ENCODE measurements around the gene ZNF878. TPM values are rescaled to one million over a fixed set of nuclear protein-coding genes. Genes with fewer than 3 reads are reported as not detected.

Gene ZNF878
- total RNA-seq, 2 donors from 2014 or later = 1.6 to 3.7 TPM

DNA sequence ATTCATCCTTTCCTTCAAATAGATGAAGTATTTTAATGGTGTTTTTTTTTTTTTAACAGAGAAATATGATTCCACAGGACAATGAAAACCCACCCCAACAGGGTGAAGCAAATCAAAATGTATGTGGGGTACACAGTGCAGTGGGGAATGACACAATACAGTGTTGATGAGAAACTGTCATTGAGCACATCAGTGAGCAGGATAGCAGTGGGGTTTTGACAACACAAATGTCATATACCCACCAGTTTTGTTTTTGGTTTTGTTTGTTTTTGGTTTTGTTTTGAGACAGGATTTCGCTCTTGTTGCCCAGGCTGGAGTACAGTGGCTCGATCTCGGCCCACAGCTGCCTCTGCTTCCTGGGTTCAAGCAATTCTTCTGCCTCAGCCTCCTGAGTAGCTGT is 41.0 kb upstream of the ZNF878 start:
- TF ChIP-seq, protein P1, sequence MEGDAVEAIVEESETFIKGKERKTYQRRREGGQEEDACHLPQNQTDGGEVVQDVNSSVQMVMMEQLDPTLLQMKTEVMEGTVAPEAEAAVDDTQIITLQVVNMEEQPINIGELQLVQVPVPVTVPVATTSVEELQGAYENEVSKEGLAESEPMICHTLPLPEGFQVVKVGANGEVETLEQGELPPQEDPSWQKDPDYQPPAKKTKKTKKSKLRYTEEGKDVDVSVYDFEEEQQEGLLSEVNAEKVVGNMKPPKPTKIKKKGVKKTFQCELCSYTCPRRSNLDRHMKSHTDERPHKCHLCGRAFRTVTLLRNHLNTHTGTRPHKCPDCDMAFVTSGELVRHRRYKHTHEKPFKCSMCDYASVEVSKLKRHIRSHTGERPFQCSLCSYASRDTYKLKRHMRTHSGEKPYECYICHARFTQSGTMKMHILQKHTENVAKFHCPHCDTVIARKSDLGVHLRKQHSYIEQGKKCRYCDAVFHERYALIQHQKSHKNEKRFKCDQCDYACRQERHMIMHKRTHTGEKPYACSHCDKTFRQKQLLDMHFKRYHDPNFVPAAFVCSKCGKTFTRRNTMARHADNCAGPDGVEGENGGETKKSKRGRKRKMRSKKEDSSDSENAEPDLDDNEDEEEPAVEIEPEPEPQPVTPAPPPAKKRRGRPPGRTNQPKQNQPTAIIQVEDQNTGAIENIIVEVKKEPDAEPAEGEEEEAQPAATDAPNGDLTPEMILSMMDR (conservative IDR thresholded peaks at IDR 0.05) = no peak
- WGBS, 2 experiments (ENCODE audit: insufficient coverage in 1 of 2, insufficient read length in 1 of 2) = 100% methylated on average over 3 of the region's 3 CpGs
- Mint-ChIP-seq H3K4me1 (peaks cover 2% of the 10 kb centered on the region), H3K9me3 (peaks cover 60% of the 10 kb centered on the region), H3K4me3 (peak overlapping the region; percentile 79), H3K27me3 (ENCODE audit: insufficient read depth) (no peaks in the 10 kb centered on the region), H3K36me3 (ENCODE audit: low read depth) (peaks cover 41% of the 10 kb centered on the region), H3K27ac (no peak overlapping the region)
- Histone ChIP-seq H3K36me3 (ENCODE audit: control insufficient read depth, insufficient read depth, low read length) (peaks cover 39% of the 10 kb centered on the region), H3K27me3 (ENCODE audit: control insufficient read depth, insufficient read depth, low read length, poor library complexity, severe bottlenecking) (no peaks in the 10 kb centered on the region), H3K9ac (ENCODE audit: extremely low read depth, low read length, poor library complexity, severe bottlenecking) (no peak overlapping the region), H3K4me1 (ENCODE audit: control insufficient read depth, insufficient read depth, low read length) (no peaks in the 10 kb centered on the region), H3K27ac (ENCODE audit: low read depth, low read length) (no peak overlapping the region), H3K9me3 (ENCODE audit: control insufficient read depth, low read length) (peaks cover 57% of the 10 kb centered on the region), H3K4me3 (ENCODE audit: low read length) (peak overlapping the region; percentile 85)
- DNase-seq = no peak

DNA sequence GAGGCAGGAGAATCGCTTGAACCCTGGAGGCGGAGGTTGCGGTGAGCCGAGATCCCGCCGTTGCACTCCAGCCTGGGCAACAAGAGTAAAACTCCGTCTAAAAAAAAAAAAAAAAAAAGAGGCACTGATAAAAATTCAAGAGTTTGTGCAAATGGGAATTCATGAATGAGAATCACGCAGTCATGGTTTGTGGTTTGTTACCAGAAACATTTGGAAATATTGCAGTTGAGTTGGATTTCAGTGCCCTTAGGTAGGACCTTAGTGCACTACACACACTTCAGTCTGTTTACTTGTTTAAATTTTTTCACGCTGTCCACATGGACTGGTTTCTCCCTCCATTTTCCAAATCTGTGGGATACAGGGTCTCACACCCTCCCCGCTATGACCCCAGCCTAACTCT is 40.2 kb upstream of the ZNF878 start:
- TF ChIP-seq, protein P1 (conservative IDR thresholded peaks at IDR 0.05) = no peak
- peak overlapping the region; percentile 93 for H3K27ac Mint-ChIP-seq
- Histone ChIP-seq H3K27ac (ENCODE audit: low read depth, low read length) (no peak overlapping the region), H3K4me3 (ENCODE audit: low read length) (peak overlapping the region; percentile 85), H3K4me1 (ENCODE audit: control insufficient read depth, insufficient read depth, low read length) (no peaks in the 10 kb centered on the region), H3K36me3 (ENCODE audit: control insufficient read depth, insufficient read depth, low read length) (peaks cover 32% of the 10 kb centered on the region), H3K9me3 (ENCODE audit: control insufficient read depth, low read length) (peaks cover 49% of the 10 kb centered on the region), H3K27me3 (ENCODE audit: control insufficient read depth, insufficient read depth, low read length, poor library complexity, severe bottlenecking) (no peaks in the 10 kb centered on the region), H3K9ac (ENCODE audit: extremely low read depth, low read length, poor library complexity, severe bottlenecking) (peak overlapping the region; percentile 86)
- H3K36me3 Mint-ChIP-seq (ENCODE audit: low read depth) = peaks cover 32% of the 10 kb centered on the region
- H3K4me1 Mint-ChIP-seq = peaks cover 2% of the 10 kb centered on the region
- H3K9me3 Mint-ChIP-seq = peaks cover 56% of the 10 kb centered on the region
- WGBS, 2 experiments (ENCODE audit: insufficient coverage in 1 of 2, insufficient read length in 1 of 2) = 36 to 49% methylated on average over 9 to 10 of the region's 10 CpGs
- DNase-seq = no peak
- H3K27me3 Mint-ChIP-seq (ENCODE audit: insufficient read depth) = no peaks in the 10 kb centered on the region
- H3K4me3 Mint-ChIP-seq = peak overlapping the region; percentile 79

DNA sequence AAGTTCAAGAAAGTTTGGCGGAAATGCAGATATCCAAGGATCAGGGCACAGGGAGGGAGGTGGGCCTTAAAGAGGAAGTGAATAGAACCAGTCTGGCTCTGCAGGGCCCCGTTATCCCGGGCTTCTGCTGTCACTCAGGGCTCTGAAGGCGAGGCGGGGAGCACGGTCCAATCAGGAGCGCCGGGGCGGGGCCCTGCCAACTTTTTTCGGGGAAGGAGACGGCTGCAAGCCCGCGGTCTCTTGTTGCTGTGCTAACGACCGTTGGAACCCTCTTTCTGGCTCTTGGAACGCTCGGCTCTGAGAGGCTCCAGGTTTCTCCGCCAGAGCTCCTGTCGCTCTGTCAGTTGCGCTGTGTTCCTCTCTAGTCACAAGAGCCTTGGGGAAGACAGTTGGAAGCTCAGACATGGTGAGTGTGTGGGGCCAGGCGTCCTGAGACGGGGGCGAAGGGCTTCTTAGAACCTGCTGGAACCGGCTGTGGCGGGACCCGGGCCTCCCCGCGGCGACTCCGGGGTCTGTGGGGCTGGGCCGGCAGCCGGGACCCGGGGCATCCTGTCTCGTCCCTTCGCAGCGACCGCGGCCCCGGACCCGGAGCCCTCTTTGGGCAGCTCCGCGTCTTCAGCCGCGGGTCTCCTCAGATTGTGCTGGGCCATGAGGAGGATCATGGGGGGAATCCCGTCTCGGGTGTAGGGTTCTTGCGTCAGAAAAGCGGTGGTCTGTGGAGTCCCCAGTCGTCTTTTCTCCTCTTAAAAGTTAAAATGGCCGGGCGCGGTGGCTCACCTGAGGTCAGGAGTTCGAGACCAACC is 39.5 kb upstream of the ZNF878 start:
- H3K4me1 Mint-ChIP-seq = peaks cover 2% of the 10 kb centered on the region
- H3K36me3 Mint-ChIP-seq (ENCODE audit: low read depth) = peaks cover 28% of the 10 kb centered on the region
- Histone ChIP-seq H3K27ac (ENCODE audit: low read depth, low read length) (peak overlapping the region; percentile 87), H3K4me1 (ENCODE audit: control insufficient read depth, insufficient read depth, low read length) (no peaks in the 10 kb centered on the region), H3K9ac (ENCODE audit: extremely low read depth, low read length, poor library complexity, severe bottlenecking) (peak overlapping the region; percentile 86), H3K36me3 (ENCODE audit: control insufficient read depth, insufficient read depth, low read length) (peaks cover 27% of the 10 kb centered on the region), H3K4me3 (ENCODE audit: low read length) (peak overlapping the region; percentile 85), H3K27me3 (ENCODE audit: control insufficient read depth, insufficient read depth, low read length, poor library complexity, severe bottlenecking) (no peaks in the 10 kb centered on the region), H3K9me3 (ENCODE audit: control insufficient read depth, low read length) (peaks cover 42% of the 10 kb centered on the region)
- DNase-seq = peak; percentile 97
- H3K9me3 Mint-ChIP-seq = peaks cover 50% of the 10 kb centered on the region
- peak overlapping the region; percentile 79 for H3K4me3 Mint-ChIP-seq
- WGBS, 2 experiments (ENCODE audit: insufficient coverage in 1 of 2, insufficient read length in 1 of 2) = 2 to 3% methylated on average over 16 to 53 of the region's 53 CpGs
- peak overlapping the region; percentile 93 for H3K27ac Mint-ChIP-seq
- H3K27me3 Mint-ChIP-seq (ENCODE audit: insufficient read depth) = peaks cover 2% of the 10 kb centered on the region
- TF ChIP-seq, protein P1 (conservative IDR thresholded peaks at IDR 0.05) = no peak
